Cardiac muscle cell (in vitro differentiated cells and primary cell): ENCODE data around the gene BEST2. TPM values are rescaled to one million over a fixed set of nuclear protein-coding genes. Genes with fewer than 3 reads are reported as not detected.

ENCODE experiments used
- DNase-seq, 2 donors: peaks; one replicate each; pipeline versions ENCODE4 v3.0.0 to v3.0.0-alpha.2; 2010 to 2017; ENCODE audit warnings: low read depth in 1 of 2, low spot score in 1 of 2
- H3K27ac ChIP-seq: fragments of 200-600 bp; sonication (generic); 2 replicates; pipeline ENCODE4 v1.5.1; 2016
- H3K27me3 ChIP-seq: fragments of 200-600 bp; sonication (generic); 2 replicates; pipeline ENCODE4 v1.6.0; 2016; ENCODE audit warnings: control low read depth
- H3K36me3 ChIP-seq: fragments of 200-600 bp; sonication (generic); 2 replicates; pipeline ENCODE4 v1.5.1; 2016; ENCODE audit warnings: control low read depth
- H3K4me1 ChIP-seq: fragments of 200-600 bp; sonication (generic); 2 replicates; pipeline ENCODE4 v1.8.1; 2017; ENCODE audit warnings: low read depth, mild to moderate bottlenecking, mixed run types
- H3K4me3 ChIP-seq: fragments of 200-600 bp; sonication (generic); 2 replicates; pipeline ENCODE4 v1.5.1; 2016; ENCODE audit warnings: mild to moderate bottlenecking
- H3K9me3 ChIP-seq: fragments of 200-600 bp; sonication (generic); 2 replicates; pipeline ENCODE4 v1.5.1; 2017; ENCODE audit warnings: low read depth, mild to moderate bottlenecking, control low read depth
- CTCF ChIP-seq: IDR thresholded peaks from 2 replicates; pipeline ENCODE4 v1.5.1; 2012; ENCODE audit warnings: low read depth, mild to moderate bottlenecking, low read length
- polyA plus RNA-seq: library from polyadenylated mRNA; unstranded; fragments of >200 nt; fragmentation: Nextera tagmentation; extraction: Ambion mirVana; gene quantifications from 2 replicates; pipeline ENCODE4 v1.2.1, GENCODE V29; 2016
- total RNA-seq: library from RNA; depleted of rRNA; stranded (reverse); fragments of >200 nt; gene quantifications from 2 replicates; pipeline ENCODE4 v1.2.3, GENCODE V29; 2016

The BEST2 gene
- total and polyA plus RNA-seq, 2 experiments from 2014 or later = not detected

- peak; percentile 97 for TF ChIP-seq CTCF
- Histone ChIP-seq H3K9me3 (no peaks in the 10 kb centered on the region), H3K4me3 (peak overlapping the region; percentile 16), H3K27me3 (peaks cover 18% of the 10 kb centered on the region), H3K36me3 (no peaks in the 10 kb centered on the region), H3K27ac (no peak overlapping the region), H3K4me1 (peaks cover 4% of the 10 kb centered on the region)
- peak; percentile 76 to 86 for DNase-seq
These were observed 6.1 kb downstream of the BEST2 start for GRCh38 chr19:12757544-12758274.

DNA sequence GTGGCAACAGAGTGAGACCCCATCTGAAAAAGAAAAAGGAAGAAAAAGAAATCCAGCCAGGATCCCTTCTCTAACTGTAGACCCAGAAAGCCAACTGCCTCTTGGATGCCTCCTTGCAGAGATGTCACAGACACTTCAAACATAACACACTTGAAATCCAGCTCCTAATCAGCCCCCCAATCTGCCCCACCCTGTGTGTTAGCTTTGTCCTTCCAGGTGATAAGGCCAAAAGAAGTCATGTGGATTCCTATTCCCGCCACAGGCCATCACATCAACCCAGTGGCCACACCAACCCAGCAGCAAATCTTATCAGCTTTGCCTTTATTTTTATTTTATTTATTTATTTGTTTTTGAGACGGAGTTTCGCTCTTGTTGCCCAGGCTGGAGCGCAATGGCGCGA, 8.1 kb downstream of the BEST2 start:
- H3K4me1 ChIP-seq = peaks cover 4% of the 10 kb centered on the region
- no peaks in the 10 kb centered on the region for H3K36me3 ChIP-seq
- H3K4me3 ChIP-seq = no peak overlapping the region
- H3K27ac ChIP-seq = no peak overlapping the region
- peaks cover 2% of the 10 kb centered on the region for H3K27me3 ChIP-seq
- TF ChIP-seq CTCF = no peak
- no peak for DNase-seq
- H3K9me3 ChIP-seq = no peaks in the 10 kb centered on the region

DNA sequence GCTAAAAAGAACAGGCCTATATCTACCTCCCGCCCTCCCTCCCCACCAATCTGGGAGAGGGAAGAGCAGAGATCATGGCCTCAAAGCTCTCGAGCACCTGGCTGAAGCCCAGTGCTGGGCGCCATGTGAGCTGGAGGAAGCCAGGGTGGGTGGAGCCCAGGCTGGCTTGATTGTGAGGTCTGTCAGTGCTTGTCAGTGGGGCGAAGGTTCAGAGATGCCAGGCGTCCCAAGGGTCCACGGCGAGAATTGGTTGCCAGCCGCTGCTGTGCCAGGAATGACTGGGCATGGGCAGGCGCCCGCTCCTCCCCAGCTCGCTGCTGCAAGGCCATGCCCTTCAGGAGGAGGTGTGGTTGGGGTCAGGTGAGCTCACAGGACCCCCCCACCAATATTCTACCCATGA, 11.5 kb downstream of the BEST2 start:
- H3K9me3 ChIP-seq = no peaks in the 10 kb centered on the region
- H3K4me1 ChIP-seq = no peaks in the 10 kb centered on the region
- no peak for TF ChIP-seq CTCF
- no peaks in the 10 kb centered on the region for H3K27me3 ChIP-seq
- no peaks in the 10 kb centered on the region for H3K36me3 ChIP-seq
- no peak for DNase-seq
- H3K27ac ChIP-seq = no peak overlapping the region
- no peak overlapping the region for H3K4me3 ChIP-seq

DNA sequence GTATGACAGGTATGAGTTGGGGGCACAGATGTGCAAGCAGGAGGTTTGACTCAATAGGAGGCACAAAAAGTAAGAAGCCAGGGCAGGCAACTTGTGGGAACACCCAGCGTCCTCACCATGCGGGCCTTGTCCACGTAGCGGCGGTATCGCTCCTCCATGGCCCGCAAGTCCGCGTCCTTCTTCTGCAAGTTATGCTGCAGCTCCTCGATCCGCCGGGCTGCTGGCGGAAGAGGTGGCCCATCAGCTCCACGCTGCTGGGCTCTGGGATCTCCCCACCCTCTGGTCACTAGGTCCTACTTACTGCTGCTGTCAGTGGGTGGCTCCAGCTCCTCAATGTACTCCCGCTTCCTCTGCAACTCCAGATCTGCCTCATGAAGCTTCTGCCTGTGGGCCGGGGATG, 13.1 kb downstream of the BEST2 start:
- no peaks in the 10 kb centered on the region for H3K4me1 ChIP-seq
- no peak overlapping the region for H3K27ac ChIP-seq
- no peak for TF ChIP-seq CTCF
- no peaks in the 10 kb centered on the region for H3K9me3 ChIP-seq
- H3K36me3 ChIP-seq = no peaks in the 10 kb centered on the region
- no peak for DNase-seq
- no peak overlapping the region for H3K4me3 ChIP-seq
- H3K27me3 ChIP-seq = no peaks in the 10 kb centered on the region

GRCh38 chr19:12766051-12766521, 14.5 kb downstream of the BEST2 start:
- Histone ChIP-seq H3K4me1 (no peaks in the 10 kb centered on the region), H3K27ac (no peak overlapping the region), H3K9me3 (no peaks in the 10 kb centered on the region), H3K4me3 (peak overlapping the region; percentile 34), H3K27me3 (no peaks in the 10 kb centered on the region), H3K36me3 (no peaks in the 10 kb centered on the region)
- TF ChIP-seq CTCF = no peak
- DNase-seq = peak in 1 of 2 donors; percentile 88
